ENCODE results near the gene PTPRT. TPM values are rescaled to one million over a fixed set of nuclear protein-coding genes. Genes with fewer than 3 reads are reported as not detected.

PTPRT gene
- total RNA-seq, 1 experiment from 2014 or later, result not detected

DNA sequence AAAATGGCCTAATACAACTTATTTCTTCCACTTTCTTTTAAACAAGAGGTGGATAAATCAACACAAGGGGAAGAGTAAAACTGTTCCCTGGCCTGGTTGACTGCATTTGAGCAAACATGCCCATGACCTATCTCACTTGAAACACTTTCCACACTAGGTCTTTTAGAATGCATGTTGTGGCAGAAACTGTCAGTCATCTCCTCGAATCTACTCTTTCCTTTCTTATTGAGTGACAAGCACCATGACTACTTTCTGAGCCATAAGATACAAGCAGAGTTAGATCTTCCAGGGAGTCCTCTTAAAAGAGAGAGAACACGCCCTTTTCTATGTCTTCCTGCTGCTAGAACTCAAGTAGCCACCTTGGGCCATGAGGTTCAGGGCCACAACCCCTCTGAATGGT lies 66.5 kb downstream of the PTPRT start:
- no peak for DNase-seq (ENCODE audit: low read depth)

DNA sequence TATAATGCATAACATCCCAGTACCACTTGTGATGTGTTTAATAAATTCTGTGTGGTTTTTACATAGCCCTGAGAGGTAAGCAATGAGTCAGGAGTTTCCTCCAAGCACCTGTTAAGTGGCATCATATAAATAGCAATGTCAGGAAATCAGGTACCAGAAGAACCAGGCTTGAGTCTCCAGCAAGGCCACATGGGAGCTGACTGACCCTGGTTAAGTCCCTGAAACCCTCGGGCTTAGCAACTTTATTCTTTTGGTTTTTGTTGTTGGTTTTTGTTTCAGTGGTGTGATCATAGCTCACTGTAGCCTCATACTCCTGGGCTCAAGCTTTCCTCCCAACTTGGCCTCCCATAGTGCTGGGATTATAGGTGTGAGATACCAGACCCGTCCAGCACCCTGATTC lies 70.0 kb downstream of the PTPRT start:
- DNase-seq (ENCODE audit: low read depth), result no peak

DNA sequence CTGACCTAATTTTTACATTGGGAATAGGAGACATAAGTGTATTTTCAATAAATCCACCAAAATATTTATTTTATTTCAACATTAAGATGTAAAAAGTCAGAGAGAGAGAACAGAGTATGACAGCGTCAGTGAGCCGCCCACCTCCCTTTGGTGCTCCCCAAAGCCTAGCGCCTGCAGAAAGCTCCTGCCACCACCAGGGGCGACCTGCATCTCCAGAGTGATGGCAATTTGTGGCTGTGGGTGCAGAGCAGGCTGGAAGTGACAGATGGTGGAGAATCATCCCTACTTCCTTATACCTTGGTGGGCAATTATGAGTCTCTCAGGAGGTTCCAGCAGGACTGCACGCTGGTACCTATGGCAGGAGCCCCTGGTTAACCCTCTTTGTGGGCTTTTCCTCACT lies 87.3 kb downstream of the PTPRT start:
- no peak for DNase-seq (ENCODE audit: low read depth)

DNA sequence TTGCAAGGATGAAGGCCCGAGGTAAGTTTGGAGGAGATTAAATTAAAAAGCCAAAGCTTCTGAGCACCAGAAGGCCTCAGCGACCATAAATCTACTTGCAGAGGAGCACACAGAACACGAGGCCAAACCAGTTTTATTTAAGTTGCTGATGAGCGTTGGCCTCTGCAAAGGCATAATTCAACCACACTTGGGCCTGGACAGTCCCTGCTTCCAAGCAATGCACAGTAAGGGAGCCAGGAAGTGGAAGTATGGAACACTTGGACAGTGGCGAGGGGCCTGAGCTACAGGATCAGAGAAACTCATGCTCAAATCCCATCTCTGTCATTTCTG lies 92.8 kb downstream of the PTPRT start:
- no peak for DNase-seq (ENCODE audit: low read depth)

DNA sequence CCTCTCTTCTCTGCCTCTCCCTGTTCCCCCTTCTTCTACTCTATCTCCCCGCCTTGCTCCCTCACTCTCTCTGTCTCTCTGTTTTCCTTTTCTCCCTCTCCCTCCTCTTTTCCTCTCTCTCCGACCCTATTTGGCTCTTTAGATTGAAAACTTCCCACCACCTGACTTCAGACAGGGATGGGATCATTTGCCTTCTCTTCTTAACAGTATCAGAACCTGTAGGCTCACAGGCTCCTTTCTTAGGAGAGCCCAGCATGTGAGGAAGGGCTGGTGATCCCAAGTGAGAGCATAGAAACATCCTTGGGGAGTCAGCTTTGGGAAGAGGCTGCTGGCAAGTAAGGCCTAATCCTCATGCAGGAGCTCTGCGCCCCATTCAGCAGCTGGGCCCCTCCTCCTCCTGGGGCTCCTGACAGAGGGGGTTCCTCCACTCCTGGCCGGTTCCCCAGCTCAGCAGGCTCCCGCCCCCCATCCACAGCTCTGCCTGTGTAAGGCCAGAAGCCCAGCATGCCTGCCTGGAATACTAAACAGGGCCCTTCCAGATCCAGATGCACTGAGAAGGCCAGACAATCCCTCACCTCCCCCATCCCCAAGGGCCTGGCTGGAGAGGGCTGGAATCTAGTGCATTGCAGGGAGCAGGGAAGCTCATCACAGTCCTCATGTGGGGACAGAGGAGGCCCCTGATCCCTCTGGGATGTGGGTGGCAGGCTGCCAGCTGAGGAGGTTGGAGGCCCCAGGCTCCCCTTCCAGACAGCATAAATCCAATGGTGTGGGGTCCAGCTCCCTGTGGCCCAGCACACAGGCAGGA lies 93.4 kb downstream of the PTPRT start:
- DNase-seq (ENCODE audit: low read depth), result no peak

DNA sequence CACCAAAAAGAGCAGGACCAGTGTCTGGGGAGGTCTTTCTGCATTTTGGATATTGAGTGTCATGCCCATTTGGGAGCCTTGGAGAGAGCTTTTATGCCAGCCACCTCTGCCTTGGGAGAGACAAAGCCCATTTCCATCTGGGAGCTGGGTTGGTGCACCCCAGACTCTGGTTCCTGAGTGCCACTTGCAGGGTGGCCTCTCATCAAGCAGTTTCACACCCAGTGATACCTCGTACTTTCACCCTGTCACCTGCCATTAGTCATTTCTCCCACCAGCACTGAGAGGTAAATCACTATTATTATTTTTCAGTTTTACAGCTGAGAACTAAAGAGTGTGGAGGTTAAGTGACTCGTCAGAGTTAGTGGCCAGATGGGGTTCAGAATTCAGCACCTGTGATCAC lies 94.7 kb downstream of the PTPRT start:
- no peak for DNase-seq (ENCODE audit: low read depth)

DNA sequence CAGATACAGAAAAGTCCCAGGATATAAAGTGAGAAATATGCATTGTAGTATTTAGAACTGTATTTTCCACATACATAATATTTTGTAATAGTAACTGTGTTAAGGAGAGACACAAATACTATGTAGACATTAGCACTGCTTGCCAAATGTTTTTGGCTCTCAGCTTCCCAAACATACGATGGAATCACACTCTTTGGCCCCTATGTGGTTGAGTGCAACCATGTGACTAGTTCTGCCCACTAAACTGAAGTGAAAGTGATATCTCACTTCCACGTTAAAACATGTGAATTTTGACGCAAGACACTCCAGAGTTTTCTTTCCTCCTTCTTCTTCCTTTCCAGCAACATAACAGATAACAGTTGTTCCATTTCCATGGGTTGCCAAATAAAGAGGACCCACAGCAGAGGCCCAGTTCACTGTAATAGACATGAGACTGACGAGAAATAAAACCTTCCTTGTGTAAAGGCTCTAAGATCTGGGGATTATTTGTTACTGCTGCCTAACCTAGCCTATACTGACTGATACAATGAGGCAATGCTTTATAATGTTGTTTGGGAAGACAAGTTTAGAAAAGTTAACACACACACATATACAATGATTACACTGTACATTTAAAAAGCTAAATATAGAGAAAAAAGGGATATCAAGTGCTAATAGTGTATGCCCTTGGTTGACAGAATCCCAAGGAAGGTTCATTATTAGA lies 97.2 kb downstream of the PTPRT start:
- no peak for DNase-seq (ENCODE audit: low read depth)

DNA sequence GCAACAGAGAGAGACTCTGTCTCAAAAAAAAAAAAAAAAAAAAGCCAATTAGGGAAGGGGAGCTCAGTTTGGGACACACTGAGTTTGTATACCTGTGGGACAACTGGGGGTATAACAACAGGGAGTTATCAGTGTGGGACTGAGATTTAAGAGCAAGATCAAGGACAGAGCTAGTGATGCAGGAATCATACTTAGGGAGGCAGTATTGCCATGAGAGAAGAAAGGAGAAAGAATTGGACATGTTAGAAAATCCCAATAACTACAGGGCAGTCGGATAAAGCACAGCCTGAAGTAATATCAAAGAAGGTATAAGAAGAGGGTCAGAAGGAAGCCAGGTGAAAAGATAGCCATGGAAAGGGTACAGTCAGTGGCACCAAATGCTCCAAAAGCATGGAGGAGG lies 121.2 kb downstream of the PTPRT start:
- no peak for DNase-seq (ENCODE audit: low read depth)

DNA sequence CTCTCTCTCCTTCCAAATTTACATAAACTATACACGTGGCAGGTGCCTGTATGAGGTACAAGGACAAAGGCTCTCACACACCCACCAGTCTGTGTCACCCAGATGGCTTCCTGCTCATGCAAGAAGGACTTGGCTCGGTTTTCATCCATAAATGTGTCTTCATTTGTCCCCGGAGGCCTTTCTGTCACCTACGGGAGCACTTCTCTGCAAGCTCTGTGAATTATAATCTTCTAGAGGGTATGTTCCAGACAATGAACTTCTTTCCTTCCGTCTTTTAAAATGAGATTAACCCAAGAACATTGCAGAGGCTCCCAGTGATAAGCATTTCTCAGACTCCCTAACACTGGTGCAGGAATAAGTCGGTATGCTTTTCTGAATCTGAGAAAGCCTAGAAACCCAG lies 123.6 kb downstream of the PTPRT start:
- DNase-seq (ENCODE audit: low read depth), result no peak

DNA sequence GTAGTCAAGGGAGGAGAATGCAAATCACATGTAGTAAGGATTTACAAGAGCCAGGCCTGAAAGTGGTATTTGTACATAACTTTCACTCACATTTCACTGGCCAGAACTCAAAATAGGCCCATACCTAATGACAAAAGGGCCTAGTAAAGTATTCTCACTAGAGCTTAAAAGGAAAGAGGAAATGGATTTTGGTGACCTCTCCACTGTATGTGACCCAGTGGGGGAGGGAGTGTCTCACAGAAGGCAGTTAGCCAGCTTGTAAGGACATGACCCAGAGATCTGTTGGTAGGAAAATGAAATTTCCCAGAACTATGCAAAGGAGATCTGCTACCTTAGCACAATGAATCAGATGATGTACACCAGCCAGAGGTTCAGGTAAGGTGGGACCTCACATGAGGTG lies 124.4 kb downstream of the PTPRT start:
- DNase-seq (ENCODE audit: low read depth), result no peak

DNA sequence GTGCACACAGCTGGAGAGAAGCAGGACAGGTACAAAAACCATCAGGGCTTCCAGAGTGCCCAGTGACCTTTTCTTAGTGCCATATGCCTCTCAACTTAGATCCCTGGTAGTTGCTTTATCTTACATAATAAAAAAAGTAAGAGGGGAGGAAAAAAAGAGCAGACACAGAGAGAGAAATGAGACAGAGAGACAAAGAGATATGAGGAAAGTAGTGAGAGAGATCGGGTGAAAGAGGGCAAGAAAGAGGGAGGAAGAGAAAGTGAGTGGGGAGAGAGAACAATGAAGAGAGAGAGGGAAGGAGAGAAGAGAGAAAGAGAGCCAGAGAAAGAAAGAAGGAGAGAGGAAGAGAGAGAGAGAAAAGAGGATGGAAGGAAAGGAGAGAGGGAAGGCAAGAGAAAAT lies 131.6 kb downstream of the PTPRT start:
- no peak for DNase-seq (ENCODE audit: low read depth)

DNA sequence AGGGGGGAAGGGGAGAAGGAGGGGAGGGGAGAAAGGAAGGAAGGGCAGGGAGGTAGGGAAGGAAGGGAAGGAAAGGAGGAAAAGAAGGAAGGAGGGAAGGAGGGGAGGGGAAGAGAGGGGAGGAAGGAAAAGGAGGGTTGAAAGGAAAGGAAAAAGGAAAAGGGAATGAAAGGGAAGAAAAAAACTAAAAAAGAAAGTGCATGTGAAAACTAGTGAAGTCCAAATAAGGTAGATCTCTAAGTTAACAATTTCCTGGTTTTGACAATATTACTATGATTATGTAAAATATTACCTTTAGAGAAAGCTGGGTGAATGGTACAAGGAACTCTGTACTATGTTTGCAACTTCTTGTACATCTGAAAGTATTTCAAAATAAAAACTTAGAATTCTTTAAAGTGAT lies 132.4 kb downstream of the PTPRT start:
- DNase-seq (ENCODE audit: low read depth), result no peak

DNA sequence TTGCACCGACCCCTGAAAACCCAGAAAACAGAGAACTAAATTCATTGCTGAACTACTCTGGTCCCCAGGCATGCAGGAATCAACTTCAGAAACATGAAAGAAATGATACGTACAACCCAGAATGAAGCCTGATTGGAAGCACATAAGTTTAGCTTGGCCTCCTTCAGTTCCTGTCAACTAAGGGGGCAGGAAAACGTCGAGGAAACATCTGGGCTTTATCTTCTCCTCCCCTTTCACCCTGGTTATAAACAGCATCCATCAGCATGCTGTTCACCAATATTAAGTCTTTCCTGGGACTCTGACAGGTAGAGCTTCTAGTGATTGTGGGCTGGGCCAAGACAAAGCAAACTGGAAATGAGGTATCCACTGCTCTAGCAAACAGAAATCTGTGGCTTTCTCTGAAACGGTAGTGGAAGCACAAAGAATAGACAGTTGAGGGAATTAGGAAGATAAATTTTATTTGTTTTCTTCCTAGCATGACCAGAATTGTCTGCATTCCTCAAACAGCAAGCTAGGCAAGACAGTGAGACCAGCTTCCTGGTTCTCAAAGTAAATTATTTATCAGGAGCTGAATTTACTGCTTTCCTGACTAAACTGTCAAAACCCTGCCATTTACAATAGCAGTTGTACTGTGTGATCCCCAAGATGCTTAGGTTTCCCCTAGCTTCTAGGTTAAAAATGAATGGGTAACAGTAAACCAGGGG lies 134.4 kb downstream of the PTPRT start:
- DNase-seq (ENCODE audit: low read depth), result no peak

DNA sequence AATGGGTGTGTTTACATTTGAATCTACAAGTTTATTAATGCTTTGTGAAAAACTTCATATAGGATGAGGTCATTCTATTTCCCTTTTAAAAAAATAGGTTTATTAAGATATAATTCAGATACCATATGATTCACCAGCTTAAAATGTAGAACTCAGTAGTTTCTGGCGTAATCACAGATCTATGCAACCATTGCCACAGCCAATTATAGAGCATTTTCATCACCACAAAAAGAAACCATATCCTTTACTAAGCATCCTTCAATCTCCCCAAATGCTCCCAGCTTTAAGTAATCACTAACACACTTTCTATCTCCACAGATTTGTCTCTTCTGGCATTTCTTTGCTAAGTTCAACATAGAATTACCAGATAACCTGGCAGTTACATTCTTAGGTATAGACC lies 137.2 kb downstream of the PTPRT start:
- DNase-seq (ENCODE audit: low read depth), result no peak

DNA sequence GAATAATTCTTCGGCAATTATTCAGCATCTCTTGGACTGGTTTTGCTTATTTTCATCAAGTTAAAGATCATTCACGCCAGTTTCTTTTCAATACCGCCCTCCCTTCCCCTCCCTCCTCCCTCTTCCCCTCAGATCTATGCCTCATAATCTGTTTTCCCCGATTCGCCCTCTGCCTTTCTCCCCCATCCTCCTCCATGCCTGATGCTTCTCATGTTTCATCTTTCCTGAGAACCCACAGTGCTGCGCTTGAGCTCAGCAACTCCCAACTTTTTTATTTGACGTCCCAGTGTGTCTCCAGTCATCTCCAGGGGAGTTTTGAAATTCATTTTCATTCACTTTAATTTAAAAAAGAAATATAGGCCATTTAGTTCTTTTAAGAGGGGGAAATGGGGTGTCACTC lies 142.7 kb downstream of the PTPRT start:
- DNase-seq (ENCODE audit: low read depth), result no peak

DNA sequence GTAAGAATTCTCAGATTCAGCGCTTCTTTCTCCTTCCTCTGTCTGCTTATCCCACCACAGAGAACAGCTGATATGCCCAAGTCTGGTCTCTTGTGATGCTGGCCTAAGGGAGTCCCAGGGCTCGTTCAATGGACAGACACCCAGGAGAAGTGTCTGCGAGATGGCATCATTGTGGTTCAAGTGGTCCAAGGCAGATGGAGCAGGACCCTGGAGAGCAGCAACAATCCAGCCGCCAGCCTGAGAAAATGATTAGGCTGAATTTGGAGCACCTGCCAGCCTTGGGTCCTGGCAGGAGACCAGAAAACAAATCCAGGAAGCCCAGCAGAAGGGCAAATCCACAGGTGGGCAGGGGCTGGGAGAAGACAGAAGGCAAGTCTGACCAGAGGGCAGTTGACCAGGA lies 145.8 kb downstream of the PTPRT start:
- DNase-seq (ENCODE audit: low read depth), result no peak

DNA sequence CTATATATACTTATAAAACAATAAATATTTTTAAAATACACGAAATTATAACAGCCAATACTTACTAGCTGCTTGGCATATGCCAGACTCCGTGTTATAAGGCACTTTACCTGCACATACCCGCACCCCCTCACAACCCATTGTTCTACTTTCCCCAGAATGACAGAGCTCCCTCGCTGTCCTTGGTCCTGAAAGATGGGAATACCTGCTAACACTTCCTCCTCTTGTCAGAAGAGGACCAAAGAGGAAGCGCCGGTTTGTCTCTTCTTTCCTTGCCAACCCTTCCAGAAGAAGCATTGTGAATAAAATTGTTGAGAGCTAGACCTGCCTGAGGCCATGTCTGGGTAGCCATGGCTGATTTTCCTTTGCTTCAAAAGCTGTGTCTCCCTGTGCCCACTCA lies 149.3 kb downstream of the PTPRT start:
- DNase-seq (ENCODE audit: low read depth), result no peak

DNA sequence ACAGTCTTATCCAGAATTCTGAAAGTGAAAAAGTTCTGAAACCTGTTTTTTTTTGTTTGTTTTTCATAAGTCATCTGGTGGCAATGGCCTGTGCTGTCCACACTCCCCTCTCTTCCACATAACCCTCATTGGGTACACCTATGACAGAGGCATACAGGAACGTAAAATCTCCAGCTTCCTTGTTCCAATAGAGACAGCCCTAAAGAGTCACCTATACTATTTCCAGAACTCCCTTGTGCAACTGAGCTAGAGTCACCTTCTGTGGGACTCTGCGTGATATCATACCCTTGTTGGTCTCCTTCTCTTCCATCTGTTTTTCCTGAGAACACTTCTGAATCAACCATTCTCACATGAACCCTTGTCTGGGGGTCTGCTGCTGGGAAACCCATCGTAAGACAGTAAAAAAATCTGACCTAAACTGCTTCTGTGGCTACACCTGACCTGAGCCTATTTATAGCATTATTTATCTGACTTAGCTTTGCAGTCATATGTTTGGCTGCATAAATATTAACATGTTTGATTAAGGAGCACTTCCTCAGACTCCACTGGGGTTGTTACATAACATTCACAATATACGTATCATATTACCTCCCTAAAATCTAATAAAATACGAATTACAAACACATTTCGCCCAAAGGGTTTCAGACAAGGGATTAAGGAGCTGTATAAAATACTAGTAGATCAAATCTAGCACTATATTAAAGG lies 151.9 kb downstream of the PTPRT start:
- DNase-seq (ENCODE audit: low read depth), result no peak

DNA sequence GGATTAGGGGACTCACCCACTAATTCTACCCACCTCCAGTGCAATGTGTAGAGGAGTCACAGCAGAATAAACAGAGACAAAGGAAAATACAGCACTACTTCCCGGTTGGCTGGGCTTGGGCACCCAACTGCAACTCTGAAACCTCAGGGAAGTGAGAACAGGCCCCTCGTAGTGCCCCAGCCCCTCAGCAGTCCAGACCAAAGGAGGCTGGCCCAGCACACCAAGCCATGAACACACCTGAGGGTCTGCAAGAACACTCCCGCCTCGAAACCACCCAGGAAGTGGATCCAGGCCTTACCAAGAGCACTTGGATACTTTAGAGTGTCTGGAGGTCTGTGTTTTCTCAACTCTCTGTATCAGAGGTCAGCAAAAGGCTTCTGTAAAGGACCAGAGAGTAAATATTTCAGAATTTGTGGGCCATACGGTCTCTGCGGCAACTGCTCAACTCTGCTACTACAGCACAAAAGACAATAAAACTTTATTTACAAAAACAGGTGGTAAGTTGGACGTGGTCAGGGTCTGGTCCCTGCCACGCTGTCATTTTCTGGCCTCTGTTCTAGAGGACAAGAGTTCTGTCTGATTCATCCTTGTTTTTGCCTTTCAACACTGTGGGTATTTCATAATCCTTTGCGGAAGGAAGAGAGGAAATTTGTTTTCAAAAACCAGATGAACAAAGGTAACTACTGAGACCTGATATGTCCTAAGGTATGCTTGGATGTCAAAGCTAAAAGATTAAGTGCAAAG lies 154.6 kb downstream of the PTPRT start:
- no peak for DNase-seq (ENCODE audit: low read depth)

DNA sequence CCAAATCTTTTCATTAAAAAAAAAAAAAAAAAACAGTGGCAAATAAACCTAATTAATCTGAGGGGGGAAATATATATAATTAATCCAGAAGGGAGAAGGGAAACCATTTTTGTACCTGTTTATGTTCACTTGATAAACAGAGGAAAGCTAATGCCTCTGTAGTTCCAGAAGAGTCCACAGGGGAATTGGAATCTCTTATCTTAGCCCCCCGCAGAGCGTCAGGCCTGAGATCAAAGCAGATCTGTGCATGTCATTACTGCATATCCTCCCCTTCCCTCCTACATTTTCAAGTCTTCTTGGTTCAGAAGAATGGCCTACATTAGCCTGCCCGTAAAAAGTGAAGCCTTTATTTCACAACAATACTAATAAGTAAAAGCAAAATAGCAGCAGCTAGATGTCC lies 157.2 kb downstream of the PTPRT start:
- no peak for DNase-seq (ENCODE audit: low read depth)

DNA sequence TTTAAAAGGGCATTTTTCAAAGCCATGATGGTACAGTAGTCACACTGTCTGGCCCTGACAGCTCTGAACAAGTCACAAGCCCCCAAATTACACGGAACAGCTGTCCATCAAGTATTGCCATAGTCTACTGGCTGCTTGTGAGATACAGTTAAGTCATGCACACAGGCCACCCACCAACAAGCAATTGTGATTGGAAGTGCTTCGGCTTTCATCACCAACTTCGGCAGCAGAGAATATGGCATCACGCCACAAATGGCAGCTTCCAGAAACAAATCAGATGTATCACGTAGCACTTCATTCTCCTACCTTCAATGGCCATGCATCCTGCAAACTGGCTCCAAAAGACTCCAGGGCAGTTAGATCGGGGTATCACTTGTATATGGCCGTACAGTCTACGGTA lies 160.5 kb downstream of the PTPRT start:
- no peak for DNase-seq (ENCODE audit: low read depth)
